Mesothelial cell of epicardium (in vitro differentiated cells): Measurements from ENCODE around the gene LAMP5. TPM values are rescaled to one million over a fixed set of nuclear protein-coding genes. Genes with fewer than 3 reads are reported as not detected.

Experiments
- DNase-seq, 2 experiments: peaks; one replicate each; pipeline ENCODE4 v3.0.0; 2021; ENCODE audit warnings: low spot score in 2 of 2; ENCODE audit not compliant: unreplicated experiment in 2 of 2
- H3K27ac Mint-ChIP-seq: 2 replicates; pipeline ENCODE4 v1.8.0; 2021; ENCODE audit warnings: mixed read lengths
- H3K27me3 Mint-ChIP-seq: 2 replicates; pipeline ENCODE4 v1.8.0; 2021; ENCODE audit warnings: low read depth, mixed read lengths
- H3K36me3 Mint-ChIP-seq: 2 replicates; pipeline ENCODE4 v1.8.0; 2021; ENCODE audit warnings: mixed read lengths
- H3K4me1 Mint-ChIP-seq: 2 replicates; pipeline ENCODE4 v1.8.0; 2021; ENCODE audit warnings: mixed read lengths
- H3K4me3 Mint-ChIP-seq: 2 replicates; pipeline ENCODE4 v1.8.0; 2021; ENCODE audit warnings: mild to moderate bottlenecking, moderate library complexity, mixed read lengths
- H3K9me3 Mint-ChIP-seq: 2 replicates; pipeline ENCODE4 v1.8.0; 2021; ENCODE audit warnings: mixed read lengths
- CTCF ChIP-seq: fragments of 200-600 bp; sonication (generic); IDR thresholded peaks from one replicate; pipeline ENCODE4 v1.5.0; 2021; ENCODE audit warnings: antibody characterized with exemption; ENCODE audit not compliant: unreplicated experiment
- total RNA-seq: library from RNA; stranded (reverse); gene quantifications from 3 replicates; pipeline ENCODE4 v1.2.1, GENCODE V29; 2021

Gene LAMP5
- total RNA-seq, 1 donor from 2014 or later = 0.38 TPM

- Mint-ChIP-seq H3K36me3 (no peaks in the 10 kb centered on the region), H3K9me3 (no peaks in the 10 kb centered on the region), H3K27me3 (no peaks in the 10 kb centered on the region), H3K27ac (no peak overlapping the region), H3K4me1 (no peaks in the 10 kb centered on the region), H3K4me3 (no peak overlapping the region)
- no peak for DNase-seq
- TF ChIP-seq CTCF = no peak
These were observed 37.8 kb upstream of the LAMP5 start for GRCh38 chr20:9476637-9477036.

- no peaks in the 10 kb centered on the region for H3K36me3 Mint-ChIP-seq
- no peak overlapping the region for H3K4me3 Mint-ChIP-seq
- peaks cover 5% of the 10 kb centered on the region for H3K27me3 Mint-ChIP-seq
- no peak for TF ChIP-seq CTCF
- no peak overlapping the region for H3K27ac Mint-ChIP-seq
- DNase-seq = no peak
- no peaks in the 10 kb centered on the region for H3K4me1 Mint-ChIP-seq
- no peaks in the 10 kb centered on the region for H3K9me3 Mint-ChIP-seq
These were observed 35.6 kb upstream of the LAMP5 start for GRCh38 chr20:9478771-9479170.

- Mint-ChIP-seq H3K4me3 (no peak overlapping the region), H3K36me3 (no peaks in the 10 kb centered on the region), H3K27me3 (peaks cover 5% of the 10 kb centered on the region), H3K9me3 (no peaks in the 10 kb centered on the region), H3K27ac (no peak overlapping the region), H3K4me1 (no peaks in the 10 kb centered on the region)
- no peak for DNase-seq
- no peak for TF ChIP-seq CTCF
These were observed 34.3 kb upstream of the LAMP5 start for GRCh38 chr20:9480066-9480465.

GRCh38 chr20:9482180-9482579 is 32.2 kb upstream of the LAMP5 start:
- Mint-ChIP-seq H3K4me1 (no peaks in the 10 kb centered on the region), H3K27ac (no peak overlapping the region), H3K9me3 (no peaks in the 10 kb centered on the region), H3K27me3 (peaks cover 12% of the 10 kb centered on the region), H3K36me3 (no peaks in the 10 kb centered on the region), H3K4me3 (no peak overlapping the region)
- no peak for DNase-seq
- no peak for TF ChIP-seq CTCF

- no peaks in the 10 kb centered on the region for H3K36me3 Mint-ChIP-seq
- no peak overlapping the region for H3K4me3 Mint-ChIP-seq
- no peak overlapping the region for H3K27ac Mint-ChIP-seq
- no peak for DNase-seq
- TF ChIP-seq CTCF = no peak
- H3K9me3 Mint-ChIP-seq = no peaks in the 10 kb centered on the region
- peaks cover 16% of the 10 kb centered on the region for H3K27me3 Mint-ChIP-seq
- H3K4me1 Mint-ChIP-seq = no peaks in the 10 kb centered on the region
These were observed 31.3 kb upstream of the LAMP5 start for GRCh38 chr20:9483131-9483530.
